Dendritic cell treated with granulocyte-macrophage colony-stimulating factor and Interleukin-4, amounts not matched to agents 40 ng/mL and 50 ng/mL, for 4 days (primary cell): ENCODE data around the gene IQCN.

Experiments
- H3K27ac Mint-ChIP-seq: one replicate; pipeline ENCODE4 v1.8.0; 2022; ENCODE audit warnings: mild to moderate bottlenecking, mixed read lengths
- H3K27me3 Mint-ChIP-seq: one replicate; pipeline ENCODE4 v1.8.0; 2022; ENCODE audit warnings: mild to moderate bottlenecking, mixed read lengths
- H3K36me3 Mint-ChIP-seq: one replicate; pipeline ENCODE4 v1.8.0; 2022; ENCODE audit warnings: low read depth, mixed read lengths
- H3K4me1 Mint-ChIP-seq: one replicate; pipeline ENCODE4 v1.8.0; 2022; ENCODE audit warnings: low read depth, mixed read lengths
- H3K4me3 Mint-ChIP-seq: one replicate; pipeline ENCODE4 v1.8.0; 2022; ENCODE audit warnings: mild to moderate bottlenecking, moderate library complexity, mixed read lengths
- H3K9me3 Mint-ChIP-seq: one replicate; pipeline ENCODE4 v1.8.0; 2022; ENCODE audit warnings: mixed read lengths
- intact Hi-C: fragments of 100-400 bp; cut with micrococcal nuclease; formaldehyde crosslinking; loops from one replicate; pipeline ENCODE4 v1.15.0; 2022

The IQCN gene

DNA sequence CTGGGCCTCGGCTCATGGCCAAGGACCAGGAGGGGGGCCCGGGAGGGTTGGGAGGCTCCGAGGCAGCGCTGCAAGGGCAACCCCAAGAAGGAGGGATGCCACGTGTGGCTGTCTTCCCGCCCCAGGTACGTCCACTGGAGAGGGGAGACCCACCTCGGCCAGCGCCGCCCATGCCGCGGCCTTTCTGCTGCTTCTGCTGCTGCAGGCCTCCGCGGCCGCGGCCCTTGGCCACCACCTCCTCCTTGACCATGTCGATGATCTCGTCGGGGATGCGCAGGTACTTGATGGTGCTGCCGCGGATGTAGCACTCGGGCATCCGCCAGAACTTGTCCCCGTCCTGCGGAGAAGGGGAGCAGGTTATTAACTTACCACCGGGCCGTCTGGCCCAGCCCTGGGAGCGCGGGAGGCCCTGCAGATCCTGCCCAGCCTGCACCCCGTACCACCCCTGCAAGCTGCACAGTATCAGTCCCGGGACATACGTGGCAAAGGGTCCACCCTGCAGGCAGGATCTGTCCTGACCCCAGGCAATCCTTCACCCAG, 35.3 kb upstream of the IQCN start:
- H3K9me3 Mint-ChIP-seq: no peaks in the 10 kb centered on the region
- no peaks in the 10 kb centered on the region for H3K27me3 Mint-ChIP-seq
- H3K27ac Mint-ChIP-seq: no peak overlapping the region
- H3K4me1 Mint-ChIP-seq: peaks cover 41% of the 10 kb centered on the region
- no peak overlapping the region for H3K4me3 Mint-ChIP-seq
- peaks cover 97% of the 10 kb centered on the region for H3K36me3 Mint-ChIP-seq
- intact Hi-C loops: no loop called here

DNA sequence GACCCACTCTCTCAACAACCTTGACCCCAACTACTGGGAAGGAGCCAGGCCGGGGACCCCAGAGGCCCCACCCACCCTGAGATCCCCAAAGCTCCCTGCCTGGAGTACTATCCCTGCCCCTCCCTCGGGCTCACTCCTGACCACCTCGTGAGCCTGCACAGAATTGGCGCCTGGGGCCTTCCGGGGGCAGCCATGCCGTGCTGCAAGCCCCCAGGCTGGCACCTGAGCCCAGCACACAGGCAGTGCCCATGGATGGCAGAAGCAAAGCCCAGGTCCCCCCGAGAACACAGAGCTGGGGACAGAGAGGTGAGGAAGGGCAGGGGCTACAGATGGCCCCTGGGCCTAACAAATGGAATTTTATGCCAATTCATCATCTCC, 34.7 kb upstream of the IQCN start:
- peaks cover 93% of the 10 kb centered on the region for H3K36me3 Mint-ChIP-seq

DNA sequence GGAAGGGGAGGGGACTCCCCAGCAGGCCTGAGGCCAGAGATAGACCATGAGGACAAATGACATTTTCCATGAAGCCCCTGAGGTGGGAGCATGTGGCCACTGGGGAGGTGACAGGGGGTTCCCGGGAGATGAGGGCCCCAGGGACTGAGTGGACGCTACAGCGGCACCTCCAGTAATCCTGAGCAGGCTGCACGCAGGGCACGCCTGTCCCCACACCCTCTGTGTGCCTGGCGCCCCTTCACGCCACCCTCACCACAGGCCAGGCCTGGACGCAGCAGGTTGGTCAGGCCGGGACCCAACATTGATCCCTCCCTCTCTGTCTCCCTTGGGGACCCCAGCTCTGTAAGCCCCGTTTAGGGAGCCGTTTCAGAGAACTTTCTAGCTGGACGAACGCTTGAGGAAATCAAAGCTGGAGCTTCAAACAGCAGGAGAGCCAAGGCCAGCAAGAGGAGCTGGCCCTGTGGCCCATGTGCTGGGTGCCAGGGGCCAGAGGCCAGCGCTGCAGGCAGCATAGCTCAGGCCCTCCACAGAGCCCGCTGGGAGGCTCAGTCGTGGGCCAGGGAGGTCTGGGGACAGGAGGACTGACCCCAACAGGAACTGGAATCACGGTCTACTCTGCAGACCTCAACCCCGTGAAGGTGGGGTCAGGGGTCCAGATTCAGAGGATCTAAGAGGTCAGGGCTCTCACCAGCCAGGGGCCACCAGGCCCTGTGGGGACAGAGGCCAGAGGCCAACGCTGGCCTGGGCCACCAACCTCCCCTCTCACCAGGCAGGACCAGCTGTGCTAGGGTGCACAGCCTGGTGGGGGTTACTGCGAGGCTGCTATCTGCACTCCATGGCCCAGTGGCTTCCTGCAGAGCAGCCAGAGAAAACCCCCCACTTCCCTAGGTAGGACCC, 34.0 kb upstream of the IQCN start:
- intact Hi-C loops: no loop called here
- Mint-ChIP-seq H3K4me1 (peaks cover 54% of the 10 kb centered on the region), H3K27me3 (no peaks in the 10 kb centered on the region), H3K9me3 (no peaks in the 10 kb centered on the region), H3K4me3 (no peak overlapping the region), H3K27ac (no peak overlapping the region), H3K36me3 (peaks cover 87% of the 10 kb centered on the region)

More for the DNA sequence above, 34.7 kb upstream of the IQCN start:
- Mint-ChIP-seq H3K27me3 (no peaks in the 10 kb centered on the region), H3K4me1 (peaks cover 48% of the 10 kb centered on the region), H3K27ac (no peak overlapping the region), H3K9me3 (no peaks in the 10 kb centered on the region), H3K4me3 (no peak overlapping the region)
- intact Hi-C loops: no loop called here

DNA sequence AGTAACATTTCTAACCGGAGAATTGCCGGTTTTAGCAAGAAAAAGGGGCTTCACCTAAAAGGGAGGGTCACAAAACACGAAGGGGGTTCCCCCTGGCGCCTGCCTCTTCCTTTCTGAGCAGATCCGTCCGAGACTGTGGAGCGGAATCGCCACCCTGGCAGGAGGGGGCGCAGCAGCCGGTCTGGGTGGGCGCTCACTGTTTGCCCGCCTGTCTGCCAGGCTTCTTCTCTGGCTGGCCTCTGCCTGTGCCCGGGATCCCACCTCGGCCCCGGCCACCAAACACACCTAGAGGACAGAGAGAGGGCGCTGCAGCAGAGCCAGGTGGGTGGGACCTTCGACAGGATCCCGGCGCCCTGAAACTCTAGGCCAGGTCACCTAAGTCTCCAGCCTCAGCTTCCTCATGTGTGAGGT, 33.0 kb upstream of the IQCN start:
- intact Hi-C loops: no loop called here
- Mint-ChIP-seq H3K9me3 (no peaks in the 10 kb centered on the region), H3K36me3 (peaks cover 77% of the 10 kb centered on the region), H3K27ac (peak overlapping the region; percentile 30), H3K4me3 (no peak overlapping the region), H3K27me3 (no peaks in the 10 kb centered on the region), H3K4me1 (peaks cover 58% of the 10 kb centered on the region)

DNA sequence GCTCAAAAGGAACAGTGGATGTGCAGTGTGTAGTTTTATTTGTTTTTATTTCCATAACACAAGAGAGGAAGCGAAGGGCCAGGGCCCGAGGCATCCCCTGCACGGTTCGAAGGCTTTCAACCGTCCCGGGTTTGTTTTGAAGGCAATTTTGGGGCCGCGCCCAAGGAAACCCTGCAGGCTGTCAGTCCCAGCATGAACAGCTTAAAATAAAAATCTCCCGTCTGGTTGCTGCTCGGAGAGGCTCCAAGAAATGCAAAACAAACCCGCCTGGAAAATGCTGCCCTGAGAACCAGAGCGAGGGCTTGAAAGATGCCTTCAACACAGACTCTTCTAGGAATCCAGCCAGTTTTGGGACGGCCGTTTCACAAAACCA, 32.6 kb upstream of the IQCN start:
- Mint-ChIP-seq H3K4me1 (peaks cover 58% of the 10 kb centered on the region), H3K4me3 (no peak overlapping the region), H3K36me3 (peaks cover 73% of the 10 kb centered on the region), H3K9me3 (no peaks in the 10 kb centered on the region), H3K27me3 (no peaks in the 10 kb centered on the region), H3K27ac (peak overlapping the region; percentile 30)
- intact Hi-C loops: no loop called here

DNA sequence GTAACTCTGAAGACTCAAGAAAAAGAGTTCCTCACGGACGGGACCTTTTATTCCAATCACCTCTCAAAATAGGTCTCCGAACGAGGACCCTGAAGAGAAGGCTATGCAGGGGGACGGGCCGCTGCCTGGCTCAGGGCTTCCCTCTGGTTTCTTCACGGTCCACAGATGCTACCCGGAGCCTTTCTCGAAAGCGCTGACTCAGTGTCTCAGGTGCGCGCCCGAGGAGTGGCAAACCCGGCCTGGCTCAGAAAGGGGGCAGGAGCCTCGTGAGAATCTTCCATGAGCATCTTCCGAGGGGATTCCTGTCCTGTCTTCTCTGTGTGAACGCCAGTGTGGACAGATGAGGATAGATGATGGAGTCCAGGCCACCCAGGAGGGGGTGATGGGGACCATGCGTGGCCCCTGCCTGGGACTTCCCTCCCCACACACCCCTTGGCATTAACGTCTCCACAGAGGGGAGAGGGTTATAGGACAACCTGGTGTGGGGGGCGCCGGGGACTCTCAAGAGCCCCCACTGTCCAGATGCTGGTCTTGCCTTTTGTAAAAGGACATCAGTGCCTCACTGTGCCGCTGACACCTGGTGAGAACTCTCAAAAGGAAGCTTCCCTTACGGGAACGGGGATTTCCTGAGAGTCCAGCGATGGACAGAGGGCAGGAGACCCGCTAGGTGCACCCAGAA, 32.1 kb upstream of the IQCN start:
- H3K27ac Mint-ChIP-seq: peak overlapping the region; percentile 87
- H3K27me3 Mint-ChIP-seq: no peaks in the 10 kb centered on the region
- peaks cover 62% of the 10 kb centered on the region for H3K4me1 Mint-ChIP-seq
- peaks cover 67% of the 10 kb centered on the region for H3K36me3 Mint-ChIP-seq
- intact Hi-C loops: no loop called here
- no peak overlapping the region for H3K4me3 Mint-ChIP-seq
- no peaks in the 10 kb centered on the region for H3K9me3 Mint-ChIP-seq

DNA sequence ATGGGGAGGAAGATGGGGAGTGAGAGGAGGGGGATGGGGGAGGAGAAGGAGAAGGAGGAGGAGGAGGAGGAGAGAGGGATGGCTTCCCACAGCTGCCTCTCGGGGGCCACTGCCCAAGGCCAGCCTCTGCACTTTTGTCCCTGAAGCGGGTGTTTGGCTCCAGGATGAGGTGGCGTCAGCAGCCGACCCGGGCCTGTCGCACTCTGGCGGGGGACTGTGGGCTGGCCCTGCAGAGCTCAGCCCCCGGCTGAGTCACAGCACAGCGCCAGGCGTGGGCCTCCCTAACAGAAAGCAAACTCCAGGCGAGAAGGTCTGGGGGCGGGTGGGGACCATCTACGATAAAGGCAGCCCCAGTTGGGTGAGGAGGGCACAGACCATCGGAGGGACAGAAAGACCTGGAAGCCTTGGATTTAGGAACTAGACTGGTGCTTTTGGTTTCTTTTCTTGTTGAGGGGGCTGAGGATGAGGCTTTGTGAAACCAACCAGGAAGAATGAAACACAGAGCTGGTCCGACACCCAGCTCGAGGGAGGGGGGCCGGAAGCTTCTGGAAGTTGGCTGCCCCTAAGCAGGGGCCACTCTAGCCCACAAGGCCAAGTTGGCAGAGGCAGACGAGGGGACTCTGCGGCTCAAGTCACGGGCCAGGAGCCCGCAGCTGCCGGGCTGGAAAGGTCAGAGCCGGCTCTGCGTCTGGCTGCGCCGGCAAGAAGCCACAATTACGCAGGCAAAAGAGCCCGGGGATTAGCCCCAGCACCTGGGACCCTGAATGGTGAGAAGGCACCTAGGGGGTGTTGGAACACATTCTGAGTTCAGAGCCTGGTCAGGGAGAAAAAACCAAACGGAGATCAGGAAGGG, 30.4 kb upstream of the IQCN start:
- H3K4me1 Mint-ChIP-seq: peaks cover 61% of the 10 kb centered on the region
- H3K27me3 Mint-ChIP-seq: no peaks in the 10 kb centered on the region
- no peaks in the 10 kb centered on the region for H3K9me3 Mint-ChIP-seq
- intact Hi-C loops: loop anchor here (1.0 kb wide), 2 partner anchors 11 to 14 kb away; no protein-coding TSS in a partner anchor
- peak overlapping the region; percentile 75 for H3K4me3 Mint-ChIP-seq
- H3K27ac Mint-ChIP-seq: peak overlapping the region; percentile 87
- peaks cover 51% of the 10 kb centered on the region for H3K36me3 Mint-ChIP-seq

DNA sequence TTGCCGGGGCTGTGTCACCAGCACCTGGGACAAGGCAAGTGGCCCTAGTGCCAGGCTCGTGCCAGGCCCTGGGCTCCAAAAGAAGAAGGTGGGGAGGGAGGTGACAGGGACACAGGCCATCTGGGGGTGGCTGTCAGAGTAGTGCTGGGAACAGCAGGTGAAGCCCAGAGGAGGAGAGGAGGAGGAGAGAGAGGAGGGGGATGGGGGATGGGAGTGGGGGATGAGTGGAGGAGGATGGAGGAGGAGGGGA, 29.9 kb upstream of the IQCN start:
- Mint-ChIP-seq H3K27me3 (no peaks in the 10 kb centered on the region), H3K4me3 (peak overlapping the region; percentile 75), H3K4me1 (peaks cover 61% of the 10 kb centered on the region), H3K27ac (peak overlapping the region; percentile 87), H3K36me3 (peaks cover 45% of the 10 kb centered on the region), H3K9me3 (no peaks in the 10 kb centered on the region)
- intact Hi-C loops: loop anchor here (1.0 kb wide), 1 partner anchor 11 kb away; no protein-coding TSS in a partner anchor

DNA sequence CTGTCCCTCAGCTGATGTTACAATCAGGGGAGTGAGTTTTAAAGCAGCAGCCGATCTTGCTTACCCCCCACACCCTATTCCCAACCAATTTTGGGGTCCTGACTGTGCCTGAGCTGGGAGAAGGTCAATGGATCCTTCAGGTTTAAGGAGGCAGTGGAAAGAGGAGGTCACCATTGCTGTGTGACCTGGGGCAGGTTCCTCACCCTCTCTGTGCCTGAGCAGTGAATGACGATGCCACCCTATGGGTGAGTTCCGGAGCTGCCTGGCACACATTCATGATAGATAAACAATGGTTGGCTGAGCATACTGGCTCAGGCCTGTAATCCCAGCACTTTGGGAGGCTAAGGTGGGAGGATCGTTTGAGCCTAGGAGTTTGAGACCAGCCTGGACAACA, 27.5 kb upstream of the IQCN start:
- H3K27ac Mint-ChIP-seq: peak overlapping the region; percentile 82
- H3K4me3 Mint-ChIP-seq: no peak overlapping the region
- H3K27me3 Mint-ChIP-seq: no peaks in the 10 kb centered on the region
- intact Hi-C loops: no loop called here
- H3K4me1 Mint-ChIP-seq: peaks cover 59% of the 10 kb centered on the region
- H3K9me3 Mint-ChIP-seq: no peaks in the 10 kb centered on the region
- peaks cover 21% of the 10 kb centered on the region for H3K36me3 Mint-ChIP-seq

DNA sequence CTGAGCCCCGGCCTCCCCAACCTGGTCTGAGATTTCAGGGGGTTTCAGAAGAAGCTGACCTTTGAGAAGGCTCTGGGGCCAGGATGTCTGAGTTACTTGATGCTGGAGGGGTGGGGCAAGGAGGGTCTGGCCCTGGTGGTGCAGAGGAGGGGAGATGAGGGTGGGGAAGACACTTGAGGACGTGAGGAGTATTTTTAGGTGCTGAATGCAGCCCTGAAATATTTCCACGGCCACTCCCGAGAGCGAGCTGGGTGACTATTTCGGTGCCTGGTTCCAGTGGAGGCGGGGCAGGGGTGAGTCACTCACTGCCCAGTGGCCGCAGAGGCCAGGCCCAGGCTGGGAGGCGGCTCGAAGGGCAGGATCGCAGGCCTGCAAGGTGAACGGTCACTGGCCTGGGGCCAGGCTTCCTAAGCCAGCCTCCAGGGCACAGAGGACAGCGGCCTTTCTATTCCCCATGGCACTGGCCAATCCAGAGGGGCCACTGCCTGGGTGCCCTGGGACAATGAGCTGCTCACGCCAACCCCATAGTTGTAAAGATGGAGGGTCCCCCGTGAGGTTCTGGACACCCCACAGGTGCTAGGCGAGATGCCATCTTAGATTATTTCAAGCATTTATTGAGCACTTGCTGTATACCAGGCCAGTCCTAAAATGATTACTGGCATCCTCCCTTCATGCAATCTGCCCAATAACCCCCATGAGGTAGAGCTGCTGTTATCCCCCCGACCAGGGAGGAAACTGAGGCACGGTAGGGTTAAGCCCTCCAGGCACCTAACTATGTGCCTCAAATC, 26.9 kb upstream of the IQCN start:
- Mint-ChIP-seq H3K27me3 (no peaks in the 10 kb centered on the region), H3K4me3 (peak overlapping the region; percentile 2), H3K36me3 (peaks cover 15% of the 10 kb centered on the region), H3K9me3 (no peaks in the 10 kb centered on the region), H3K27ac (peak overlapping the region; percentile 82), H3K4me1 (peaks cover 59% of the 10 kb centered on the region)
- intact Hi-C loops: no loop called here

DNA sequence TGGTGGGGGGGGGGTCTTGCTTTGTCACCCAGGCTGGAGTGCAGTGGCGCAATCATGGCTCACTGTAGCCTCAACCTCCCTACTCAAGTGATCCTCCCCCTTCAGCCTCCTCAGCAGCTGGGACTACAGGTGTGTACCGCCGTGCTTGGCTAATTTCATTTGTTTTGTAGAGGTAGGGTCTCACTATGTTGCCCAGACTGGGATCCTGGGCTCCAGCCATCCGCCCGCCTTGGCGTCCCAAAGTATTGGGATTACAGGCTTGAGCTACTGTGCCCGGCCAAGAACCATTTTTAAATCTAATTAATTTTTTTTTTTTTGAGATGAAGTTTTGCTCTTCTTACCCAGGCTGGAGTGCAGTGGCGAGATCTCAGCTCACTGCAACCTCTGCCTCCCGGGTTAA, 25.4 kb upstream of the IQCN start:
- Mint-ChIP-seq H3K27ac (no peak overlapping the region), H3K4me3 (no peak overlapping the region), H3K9me3 (peaks cover 8% of the 10 kb centered on the region), H3K27me3 (no peaks in the 10 kb centered on the region), H3K36me3 (peaks cover 11% of the 10 kb centered on the region), H3K4me1 (peaks cover 54% of the 10 kb centered on the region)
- intact Hi-C loops: no loop called here

DNA sequence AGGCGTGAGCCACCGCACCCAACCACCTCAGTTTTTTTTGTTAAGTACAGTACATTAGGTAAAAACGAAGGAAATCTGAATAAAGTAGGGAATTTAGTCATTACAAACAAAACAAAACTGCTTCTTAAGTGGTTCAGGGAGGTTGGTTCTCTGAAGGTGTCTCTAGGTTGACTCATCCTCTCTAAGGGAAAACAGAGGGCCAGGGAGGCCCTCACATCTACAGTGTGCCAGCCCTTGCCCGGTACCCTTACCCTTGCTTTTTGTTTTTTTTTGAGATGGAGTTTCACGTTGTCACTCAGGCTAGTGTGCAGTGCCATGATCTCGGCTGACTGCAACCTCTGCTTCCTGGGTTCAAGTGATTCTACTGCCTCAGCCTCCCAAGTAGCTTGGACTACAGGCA, 24.3 kb upstream of the IQCN start:
- Mint-ChIP-seq H3K27ac (no peak overlapping the region), H3K4me3 (no peak overlapping the region), H3K27me3 (no peaks in the 10 kb centered on the region), H3K4me1 (peaks cover 54% of the 10 kb centered on the region), H3K9me3 (peaks cover 9% of the 10 kb centered on the region), H3K36me3 (peaks cover 11% of the 10 kb centered on the region)
- intact Hi-C loops: no loop called here

DNA sequence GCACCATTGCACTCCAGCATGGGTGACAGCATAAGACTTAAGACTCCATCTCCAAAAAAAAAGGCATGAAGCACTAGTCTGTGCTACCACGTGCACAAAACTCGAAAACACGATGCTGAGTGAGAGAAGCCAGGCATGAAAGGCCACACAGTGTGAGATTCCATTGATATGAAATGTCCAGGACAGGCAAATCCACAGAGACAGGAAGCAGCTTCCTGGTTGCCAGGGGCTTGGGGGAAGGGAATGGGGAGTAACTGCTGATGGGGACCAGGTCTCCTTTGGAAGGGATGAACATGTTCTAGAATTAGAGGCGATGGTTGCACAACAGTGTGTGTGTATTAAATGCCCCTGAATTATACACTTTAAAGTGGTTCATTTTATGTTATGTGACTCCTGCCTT, 23.1 kb upstream of the IQCN start:
- intact Hi-C loops: no loop called here
- Mint-ChIP-seq H3K27ac (no peak overlapping the region), H3K36me3 (peaks cover 11% of the 10 kb centered on the region), H3K4me1 (peaks cover 56% of the 10 kb centered on the region), H3K4me3 (no peak overlapping the region), H3K27me3 (no peaks in the 10 kb centered on the region), H3K9me3 (peaks cover 9% of the 10 kb centered on the region)
